CD4-positive, CD25-positive, alpha-beta regulatory T cell (primary cell): Measurements from ENCODE around the gene NRL. TPM values are rescaled to one million over a fixed set of nuclear protein-coding genes. Genes with fewer than 3 reads are reported as not detected.
A peak's percentile ranks its signal among the peaks of the same experiment; 100 is the strongest.

Source experiments
- ATAC-seq, 2 donors: fragments of 150-1000 bp; cut with Tn5 transposase; one replicate each; pipeline ENCODE4 v1.10.0; 2021; ENCODE audit warnings: low read depth in 2 of 2, moderate number of reproducible peaks in 2 of 2, moderate library complexity in 1 of 2
- DNase-seq, 3 donors: peaks; one replicate each; pipeline versions ENCODE4 v3.0.0 to v3.0.0-alpha.2; 2012 to 2022; ENCODE audit warnings: mixed read lengths in 1 of 3
- H3K27ac ChIP-seq: one replicate; pipeline ENCODE4 v1.7.0; 2013; ENCODE audit warnings: mild to moderate bottlenecking, low read length; ENCODE audit not compliant: insufficient read depth, poor library complexity, severe bottlenecking
- H3K27me3 ChIP-seq: one replicate; pipeline ENCODE4 v1.7.0; 2013; ENCODE audit warnings: low read length; ENCODE audit not compliant: control insufficient read depth, insufficient read depth
- H3K36me3 ChIP-seq: one replicate; pipeline ENCODE4 v1.7.0; 2013; ENCODE audit warnings: mild to moderate bottlenecking, low read length, moderate library complexity; ENCODE audit not compliant: control insufficient read depth, insufficient read depth
- H3K4me1 ChIP-seq: 2 replicates; pipeline ENCODE4 v1.7.0; 2013; ENCODE audit warnings: mild to moderate bottlenecking, low read length; ENCODE audit not compliant: insufficient read depth, control insufficient read depth, poor library complexity, severe bottlenecking
- H3K4me3 ChIP-seq: one replicate; pipeline ENCODE4 v1.7.0; 2013; ENCODE audit warnings: low read depth, mild to moderate bottlenecking, low read length, moderate library complexity
- H3K9me3 ChIP-seq, 2 experiments: 1 replicate in 1 of 2; 2 replicates in 1 of 2; pipeline ENCODE4 v1.7.0; 2013; ENCODE audit warnings: low read length in 2 of 2, mild to moderate bottlenecking in 1 of 2, moderate library complexity in 1 of 2; ENCODE audit not compliant: control insufficient read depth in 2 of 2
- H3K27ac Mint-ChIP-seq, 3 donors: one replicate each; pipeline ENCODE4 v1.8.0; 2020 to 2022; ENCODE audit warnings: mild to moderate bottlenecking in 3 of 3, mixed read lengths in 3 of 3, moderate library complexity in 2 of 3
- H3K27me3 Mint-ChIP-seq: one replicate; pipeline ENCODE4 v1.8.0; 2022; ENCODE audit warnings: mild to moderate bottlenecking, mixed read lengths
- H3K36me3 Mint-ChIP-seq: one replicate; pipeline ENCODE4 v1.8.0; 2020; ENCODE audit warnings: mixed read lengths
- H3K4me1 Mint-ChIP-seq, 4 donors: one replicate each; pipeline ENCODE4 v1.8.0; 2020 to 2022; ENCODE audit warnings: mixed read lengths in 4 of 4, mild to moderate bottlenecking in 1 of 4
- H3K4me3 Mint-ChIP-seq, 4 donors: one replicate each; pipeline ENCODE4 v1.8.0; 2020 to 2022; ENCODE audit warnings: mild to moderate bottlenecking in 4 of 4, mixed read lengths in 4 of 4, moderate library complexity in 3 of 4
- H3K9me3 Mint-ChIP-seq, 7 donors: one replicate each; pipeline ENCODE4 v1.8.0; 2020 to 2022; ENCODE audit warnings: mixed read lengths in 7 of 7, mild to moderate bottlenecking in 3 of 7, moderate library complexity in 2 of 7
- polyA plus RNA-seq, 4 donors: library from polyadenylated mRNA; unstranded; fragments of 300-500 nt; fragmentation: Illumina TruSeq; gene quantifications; one replicate each; pipeline ENCODE4 v1.2.3, GENCODE V29; 2021
- total RNA-seq: library from RNA; stranded (reverse); gene quantifications from one replicate; pipeline ENCODE4 v1.2.3, GENCODE V29; 2022

The NRL gene
- total RNA-seq (2.8 TPM), polyA plus RNA-seq (1 to 10 TPM; 1.9 to 2.9 (median 2.1) TPM)

DNA sequence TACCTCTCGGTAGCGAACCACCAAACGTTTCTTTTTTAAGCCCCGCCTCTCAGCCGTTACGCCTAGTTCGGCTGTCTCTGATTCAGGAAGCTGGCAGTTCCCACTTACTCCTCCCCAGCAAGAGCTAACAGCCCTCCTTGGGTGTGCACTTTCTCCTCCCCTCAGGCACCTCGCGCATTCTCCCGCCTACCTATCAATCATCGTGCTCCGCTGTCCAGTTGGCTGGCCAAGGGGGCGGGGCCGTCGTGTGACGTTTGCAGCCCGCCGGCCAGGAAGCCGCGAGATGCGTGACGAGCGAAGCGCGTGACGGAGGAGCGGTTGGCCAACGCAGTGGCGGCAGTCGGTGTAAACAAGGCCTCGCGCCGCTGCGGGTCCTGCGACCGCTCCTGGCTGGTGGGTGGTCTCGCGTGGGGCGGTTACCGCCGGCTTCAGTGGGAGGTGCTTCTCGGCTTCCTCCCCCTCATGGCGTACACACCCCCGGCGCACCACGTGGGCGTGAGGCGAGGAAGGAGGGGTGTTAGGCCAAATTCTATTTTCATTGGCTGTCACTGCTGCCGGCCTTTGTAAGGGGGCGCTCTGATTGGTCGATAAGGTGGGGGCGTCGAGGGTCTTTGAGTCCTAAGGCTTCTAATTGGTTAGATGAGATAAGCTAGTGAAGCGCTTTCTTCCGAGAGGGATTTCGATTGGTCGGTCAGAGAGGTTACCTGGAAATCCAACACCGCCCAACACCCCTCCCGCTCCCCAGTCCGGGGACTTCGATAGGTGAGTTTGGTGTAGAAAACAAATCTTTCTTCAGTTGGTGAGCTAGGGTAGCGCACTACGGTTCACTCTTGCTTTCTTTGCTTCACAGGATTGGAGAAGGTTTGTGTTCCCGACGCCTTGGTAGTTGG is at the start of gene NRL, which contains the start of gene DCAF11:
Gene NRL (minus strand): TSS at position 418 of the 890 bp plus-strand sequence. CDS start 32,101 bp downstream, outside the sequence.
Gene DCAF11 (plus strand): TSS at position 246 of the 890 bp plus-strand sequence. CDS start 818 bp downstream, outside the sequence.
- Mint-ChIP-seq H3K27me3 (no peaks in the 10 kb centered on the region), H3K4me1 (peaks cover 6 to 47% (median 23%) of the 10 kb centered on the region in 4 donors), H3K36me3 (peaks cover 27% of the 10 kb centered on the region), H3K4me3 (peak within 1 kb of the TSS; percentile 92 to 97 (median 94)), H3K27ac (peak within 1 kb of the TSS; percentile 98 to 100 (median 100)), H3K9me3 (no peaks in the 10 kb centered on the region)
- peak; percentile 97 to 100 (median 100) for DNase-seq
- Histone ChIP-seq H3K36me3 (peaks cover 31% of the 10 kb centered on the region), H3K4me1 (peaks cover 31% of the 10 kb centered on the region), H3K27ac (peak within 1 kb of the TSS; percentile 100), H3K9me3 (no peaks in the 10 kb centered on the region), H3K27me3 (no peaks in the 10 kb centered on the region), H3K4me3 (peak within 1 kb of the TSS; percentile 96)
- peak; percentile 85 to 86 for ATAC-seq

DNA sequence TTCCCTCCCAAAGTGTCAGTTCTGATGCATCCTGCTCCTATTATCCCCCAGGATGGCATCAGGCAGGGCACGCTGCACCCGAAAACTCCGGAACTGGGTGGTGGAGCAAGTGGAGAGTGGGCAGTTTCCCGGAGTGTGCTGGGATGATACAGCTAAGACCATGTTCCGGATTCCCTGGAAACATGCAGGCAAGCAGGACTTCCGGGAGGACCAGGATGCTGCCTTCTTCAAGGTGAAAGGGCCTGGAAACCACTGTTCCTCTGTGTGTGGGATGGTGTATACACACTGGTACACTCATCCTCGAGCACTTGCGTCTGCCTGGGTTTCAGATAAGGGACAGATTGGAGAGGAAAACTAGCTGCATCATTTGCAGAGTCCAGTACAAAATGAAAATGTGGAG is 47.3 kb upstream of the NRL start:
- H3K4me3 ChIP-seq: peak overlapping the region; percentile 91
- Mint-ChIP-seq H3K4me3 (peak overlapping the region; percentile 93 to 100 (median 99)), H3K9me3 (no peaks in the 10 kb centered on the region), H3K36me3 (peaks cover 48% of the 10 kb centered on the region), H3K4me1 (peaks cover 7 to 65% (median 31%) of the 10 kb centered on the region in 4 donors), H3K27me3 (no peaks in the 10 kb centered on the region), H3K27ac (peak overlapping the region; percentile 99 to 100 (median 99))
- peak overlapping the region; percentile 94 for H3K27ac ChIP-seq
- ATAC-seq: no peak
- H3K4me1 ChIP-seq: peaks cover 53% of the 10 kb centered on the region
- H3K27me3 ChIP-seq: no peaks in the 10 kb centered on the region
- peaks cover 58% of the 10 kb centered on the region for H3K36me3 ChIP-seq
- H3K9me3 ChIP-seq: no peaks in the 10 kb centered on the region
- DNase-seq: peak in 1 of 3 donors; percentile 27

DNA sequence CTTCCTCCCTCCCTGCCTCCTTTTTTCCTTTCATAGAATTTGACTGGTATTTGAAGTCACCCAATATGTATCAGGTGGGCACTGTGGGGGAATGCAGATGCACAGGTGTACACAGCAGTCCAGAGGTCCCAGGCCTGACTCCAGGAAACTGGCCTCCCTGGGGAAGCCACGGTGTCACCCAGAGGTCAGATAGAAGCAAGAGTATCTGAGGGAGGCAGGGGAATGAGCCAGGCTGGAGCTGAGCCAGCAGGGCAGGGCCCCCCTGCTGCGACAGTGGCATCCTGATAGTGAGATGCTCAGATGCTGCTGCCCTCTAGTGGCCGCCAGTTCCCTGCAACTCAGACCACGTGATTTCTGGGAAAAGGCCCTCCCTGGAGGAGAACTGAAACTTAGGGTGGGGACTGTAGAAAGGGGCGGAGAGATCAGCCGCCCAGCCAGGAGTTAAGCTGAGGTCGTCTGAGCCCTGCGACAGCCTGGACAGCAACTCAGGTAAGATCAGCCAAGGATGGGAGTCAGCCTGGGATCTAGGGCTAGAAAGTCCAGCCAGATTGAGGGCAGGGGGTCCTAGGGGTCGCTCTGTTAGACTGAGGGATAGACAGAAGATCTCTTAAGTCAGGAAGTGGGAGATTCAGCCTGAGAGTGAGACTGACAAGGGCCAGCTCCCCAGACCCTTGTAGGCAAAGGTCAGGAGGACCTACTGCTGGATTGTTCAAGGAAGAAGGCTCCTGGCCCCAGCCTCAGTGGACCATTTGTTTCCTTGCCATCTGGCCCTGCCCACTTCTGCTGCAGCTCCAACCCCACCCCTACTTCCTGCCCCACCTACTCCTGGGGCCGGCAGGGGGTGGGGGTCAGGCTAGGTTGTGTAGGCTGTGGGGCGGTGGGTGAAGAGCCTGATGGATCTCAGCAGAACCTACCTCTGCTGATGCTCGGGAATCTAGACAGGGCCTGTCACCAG is 46.4 kb upstream of the NRL start, which contains the start of gene IRF9:
Gene IRF9 (plus strand): TSS at position 416 of the 955 bp plus-strand sequence. CDS start 880 bp downstream, outside the sequence.
- Mint-ChIP-seq H3K4me3 (peak within 1 kb of the TSS; percentile 93 to 100 (median 99)), H3K36me3 (peaks cover 47% of the 10 kb centered on the region), H3K9me3 (no peaks in the 10 kb centered on the region), H3K27me3 (no peaks in the 10 kb centered on the region), H3K4me1 (peaks cover under 1 to 66% (median 28%) of the 10 kb centered on the region in 4 donors), H3K27ac (peak within 1 kb of the TSS; percentile 99 to 100 (median 99))
- H3K4me1 ChIP-seq: peaks cover 53% of the 10 kb centered on the region
- no peaks in the 10 kb centered on the region for H3K9me3 ChIP-seq
- no peaks in the 10 kb centered on the region for H3K27me3 ChIP-seq
- H3K4me3 ChIP-seq: peak within 1 kb of the TSS; percentile 91
- ATAC-seq: peak; percentile 84 to 86
- peaks cover 58% of the 10 kb centered on the region for H3K36me3 ChIP-seq
- peak; percentile 93 to 97 (median 96) for DNase-seq
- H3K27ac ChIP-seq: peak within 1 kb of the TSS; percentile 94

DNA sequence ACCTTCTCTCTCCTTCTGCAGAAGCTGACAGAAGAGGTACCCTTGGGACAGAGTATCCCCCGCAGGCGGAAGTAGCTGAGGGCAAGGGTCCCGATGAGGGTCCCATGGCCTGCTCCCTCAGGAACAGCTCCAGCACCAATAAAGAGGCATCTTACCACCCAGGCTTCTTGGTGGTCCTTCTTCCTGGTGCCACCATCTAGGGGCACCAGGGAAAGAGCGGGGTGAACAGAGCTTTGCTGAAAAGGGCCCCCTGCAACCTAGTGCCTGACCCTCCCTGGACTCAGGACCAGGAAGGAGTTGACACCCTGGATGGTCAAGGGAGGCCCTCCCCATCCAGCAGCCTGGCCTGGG is 45.7 kb upstream of the NRL start:
- DNase-seq (no peak), ATAC-seq (no peak)
- Histone ChIP-seq H3K4me3 (no peak overlapping the region), H3K9me3 (no peaks in the 10 kb centered on the region), H3K27ac (peak overlapping the region; percentile 94), H3K36me3 (peaks cover 58% of the 10 kb centered on the region), H3K27me3 (no peaks in the 10 kb centered on the region), H3K4me1 (peaks cover 53% of the 10 kb centered on the region)
- no peaks in the 10 kb centered on the region for H3K9me3 Mint-ChIP-seq
- H3K27me3 Mint-ChIP-seq: no peaks in the 10 kb centered on the region
- peak overlapping the region; percentile 58 to 100 (median 99) for H3K4me3 Mint-ChIP-seq
- peaks cover 0 to 64% (median 24%) of the 10 kb centered on the region in 4 donors for H3K4me1 Mint-ChIP-seq
- H3K27ac Mint-ChIP-seq: peak overlapping the region; percentile 99 to 100 (median 99)
- H3K36me3 Mint-ChIP-seq: peaks cover 53% of the 10 kb centered on the region

DNA sequence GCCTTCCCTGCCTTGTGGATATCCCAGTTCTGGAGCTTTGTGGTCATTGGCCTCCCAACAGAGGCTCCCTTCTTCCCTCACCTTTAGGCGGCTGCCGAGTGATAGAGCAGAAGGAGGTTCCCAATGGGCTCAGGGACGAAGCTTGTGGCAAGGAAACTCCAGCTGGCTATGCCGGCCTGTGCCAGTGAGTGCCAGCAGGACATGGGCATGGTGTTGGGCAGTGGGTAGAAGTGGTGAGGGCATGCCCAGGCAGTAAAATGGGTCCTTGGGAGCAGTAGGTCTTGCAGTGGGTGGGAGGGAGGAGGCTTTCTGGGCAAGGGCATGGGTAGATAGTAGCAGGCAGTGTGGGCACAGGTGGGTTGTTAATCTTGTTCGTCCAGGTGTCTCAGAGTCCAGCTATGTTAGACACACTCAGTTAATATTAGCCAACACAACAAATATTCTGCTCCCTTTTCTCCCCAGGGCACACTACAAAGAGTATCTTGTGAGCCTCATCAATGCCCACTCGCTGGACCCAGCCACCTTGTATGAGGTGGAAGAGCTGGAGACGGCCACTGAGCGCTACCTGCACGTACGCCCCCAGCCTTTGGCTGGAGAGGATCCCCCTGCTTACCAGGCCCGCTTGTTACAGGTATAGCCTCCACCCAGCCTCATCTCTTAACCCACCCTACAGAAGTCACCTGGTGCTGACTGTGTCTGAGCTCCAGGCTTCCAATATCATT is 45.2 kb upstream of the NRL start:
- peaks cover 47% of the 10 kb centered on the region for H3K4me1 ChIP-seq
- H3K4me3 ChIP-seq: no peak overlapping the region
- peak overlapping the region; percentile 94 for H3K27ac ChIP-seq
- no peak for DNase-seq
- no peak for ATAC-seq
- H3K9me3 ChIP-seq: no peaks in the 10 kb centered on the region
- H3K4me1 Mint-ChIP-seq: peaks cover 0 to 59% (median 22%) of the 10 kb centered on the region in 4 donors
- peaks cover 58% of the 10 kb centered on the region for H3K36me3 ChIP-seq
- H3K27me3 ChIP-seq: no peaks in the 10 kb centered on the region
- no peaks in the 10 kb centered on the region for H3K9me3 Mint-ChIP-seq
- H3K27ac Mint-ChIP-seq: peak overlapping the region; percentile 99 to 100 (median 99)
- H3K4me3 Mint-ChIP-seq: peak overlapping the region; percentile 24 to 99 (median 48)
- peaks cover 51% of the 10 kb centered on the region for H3K36me3 Mint-ChIP-seq
- H3K27me3 Mint-ChIP-seq: no peaks in the 10 kb centered on the region

DNA sequence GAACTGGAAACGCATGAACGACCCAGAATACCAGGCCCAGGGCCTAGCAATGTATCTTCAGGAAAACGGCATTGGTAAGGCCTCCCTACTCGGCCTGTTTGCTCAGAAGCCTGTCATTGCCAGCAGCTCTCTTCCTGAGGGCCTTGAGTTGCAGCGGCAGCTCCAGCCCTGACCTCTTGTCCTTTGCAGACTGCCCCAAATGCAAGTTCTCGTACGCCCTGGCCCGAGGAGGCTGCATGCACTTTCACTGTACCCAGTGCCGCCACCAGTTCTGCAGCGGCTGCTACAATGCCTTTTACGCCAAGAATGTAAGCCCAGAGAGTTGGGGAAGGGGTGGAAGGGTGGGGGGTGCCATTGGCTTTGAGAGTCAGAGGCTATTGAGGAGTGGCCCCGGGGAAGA is 42.6 kb upstream of the NRL start:
- Histone ChIP-seq H3K4me1 (peaks cover 21% of the 10 kb centered on the region), H3K9me3 (no peaks in the 10 kb centered on the region), H3K36me3 (peaks cover 47% of the 10 kb centered on the region), H3K4me3 (no peak overlapping the region), H3K27ac (no peak overlapping the region), H3K27me3 (no peaks in the 10 kb centered on the region)
- H3K4me1 Mint-ChIP-seq: peaks cover 4 to 40% (median 14%) of the 10 kb centered on the region in 4 donors
- H3K9me3 Mint-ChIP-seq: no peaks in the 10 kb centered on the region
- DNase-seq: no peak
- H3K27me3 Mint-ChIP-seq: no peaks in the 10 kb centered on the region
- H3K36me3 Mint-ChIP-seq: peaks cover 34% of the 10 kb centered on the region
- no peak for ATAC-seq
- H3K27ac Mint-ChIP-seq: peak overlapping the region in 1 of 3 donors; percentile 51
- peak overlapping the region in 1 of 4 donors; percentile 50 for H3K4me3 Mint-ChIP-seq
